Tibial nerve (tissue), 3 donors: Measurements from ENCODE around the gene SIRT1.

Source experiments
- POLR2A ChIP-seq, 2 donors: fragments of 450-650 bp; IDR thresholded peaks; one replicate each; pipeline ENCODE4 v1.6.1; 2017; ENCODE audit warnings: antibody characterized with exemption in 2 of 2, mild to moderate bottlenecking in 2 of 2, moderate library complexity in 2 of 2
- TF ChIP-seq, protein P1 (sequence below), 5 experiments: fragments of 200-600 bp in 3 of 5; fragments of 450-650 bp in 2 of 5; sonication (generic) in 3 of 5; IDR thresholded peaks; one replicate each; pipeline ENCODE4 v1.5.1; 2016 to 2019; ENCODE audit warnings: antibody characterized with exemption in 5 of 5, mild to moderate bottlenecking in 3 of 5, moderate library complexity in 2 of 5

DNA sequence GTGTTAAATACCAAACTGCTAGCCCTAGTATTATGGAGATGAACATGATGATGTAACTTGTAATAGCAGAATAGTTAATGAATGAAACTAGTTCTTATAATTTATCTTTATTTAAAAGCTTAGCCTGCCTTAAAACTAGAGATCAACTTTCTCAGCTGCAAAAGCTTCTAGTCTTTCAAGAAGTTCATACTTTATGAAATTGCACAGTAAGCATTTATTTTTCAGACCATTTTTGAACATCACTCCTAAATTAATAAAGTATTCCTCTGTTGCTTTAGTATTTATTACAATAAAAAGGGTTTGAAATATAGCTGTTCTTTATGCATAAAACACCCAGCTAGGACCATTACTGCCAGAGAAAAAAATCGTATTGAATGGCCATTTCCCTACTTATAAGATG is 33.2 kb downstream of the SIRT1 start:
- TF ChIP-seq, protein P1, sequence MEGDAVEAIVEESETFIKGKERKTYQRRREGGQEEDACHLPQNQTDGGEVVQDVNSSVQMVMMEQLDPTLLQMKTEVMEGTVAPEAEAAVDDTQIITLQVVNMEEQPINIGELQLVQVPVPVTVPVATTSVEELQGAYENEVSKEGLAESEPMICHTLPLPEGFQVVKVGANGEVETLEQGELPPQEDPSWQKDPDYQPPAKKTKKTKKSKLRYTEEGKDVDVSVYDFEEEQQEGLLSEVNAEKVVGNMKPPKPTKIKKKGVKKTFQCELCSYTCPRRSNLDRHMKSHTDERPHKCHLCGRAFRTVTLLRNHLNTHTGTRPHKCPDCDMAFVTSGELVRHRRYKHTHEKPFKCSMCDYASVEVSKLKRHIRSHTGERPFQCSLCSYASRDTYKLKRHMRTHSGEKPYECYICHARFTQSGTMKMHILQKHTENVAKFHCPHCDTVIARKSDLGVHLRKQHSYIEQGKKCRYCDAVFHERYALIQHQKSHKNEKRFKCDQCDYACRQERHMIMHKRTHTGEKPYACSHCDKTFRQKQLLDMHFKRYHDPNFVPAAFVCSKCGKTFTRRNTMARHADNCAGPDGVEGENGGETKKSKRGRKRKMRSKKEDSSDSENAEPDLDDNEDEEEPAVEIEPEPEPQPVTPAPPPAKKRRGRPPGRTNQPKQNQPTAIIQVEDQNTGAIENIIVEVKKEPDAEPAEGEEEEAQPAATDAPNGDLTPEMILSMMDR (IDR thresholded peaks at IDR 0.05): no peak
- TF ChIP-seq POLR2A (IDR thresholded peaks at IDR 0.05): no peak
